HEK293 (cell line): ENCODE data around the gene CBR4.

Source experiments
- CTCF ChIA-PET: fragments of 350-600 bp; formaldehyde crosslinking; extraction: SDS; loops from one replicate; lab custom pipeline; 2021; ENCODE audit warnings: antibody characterized with exemption; lab: Yijun Ruan, JAX
- POLR2A ChIA-PET: fragments of 300-600 bp; formaldehyde crosslinking; extraction: SDS; loops from one replicate; lab custom pipeline; 2020; ENCODE audit warnings: antibody characterized with exemption, inconsistent platforms; lab: Yijun Ruan, JAX
- H3K27ac ChIP-seq: fragments of 200-500 bp; sonication (Bioruptor generic); 2 replicates; pipeline ENCODE4 v1.5.1; 2014; ENCODE audit warnings: low read depth, low read length, control low read depth, inconsistent platforms; ENCODE audit errors: extremely low read depth
- H3K36me3 ChIP-seq, 2 experiments: fragments of 200-500 bp in 1 of 2; sonication (Bioruptor generic) in 1 of 2; 1 replicate in 1 of 2; 2 replicates in 1 of 2; pipeline ENCODE4 v1.5.1; 2014 to 2017; ENCODE audit warnings: inconsistent platforms in 2 of 2, low read length in 2 of 2; ENCODE audit not compliant: control insufficient read depth in 2 of 2, insufficient read depth in 1 of 2
- H3K4me1 ChIP-seq: fragments of 200-500 bp; sonication (Bioruptor generic); 2 replicates; pipeline ENCODE4 v1.5.1; 2014; ENCODE audit warnings: mild to moderate bottlenecking, low read length, inconsistent platforms; ENCODE audit not compliant: control insufficient read depth, insufficient read depth
- H3K4me3 ChIP-seq: 2 replicates; pipeline ENCODE4 v1.5.1; 2011; ENCODE audit warnings: low read depth, mild to moderate bottlenecking, control low read depth, low read length, moderate library complexity
- H3K9me3 ChIP-seq: fragments of 200-500 bp; sonication (Bioruptor generic); 2 replicates; pipeline ENCODE4 v1.5.1; 2014; ENCODE audit warnings: low read depth, low read length, inconsistent platforms; ENCODE audit not compliant: control insufficient read depth, insufficient read depth
- BCL11B ChIP-seq: fragments of 450-650 bp; formaldehyde crosslinking; IDR thresholded peaks from 2 replicates; pipeline ENCODE4 v1.5.1; 2016; ENCODE audit warnings: low read depth, missing biosample characterization, missing genetic modification characterization
- PBX3 ChIP-seq: sonication (generic); formaldehyde crosslinking; IDR thresholded peaks from 2 replicates; pipeline ENCODE4 v1.8.1; 2022; ENCODE audit warnings: mild to moderate bottlenecking, moderate library complexity, missing genetic modification reagents
- WT1 ChIP-seq: fragments of 450-650 bp; formaldehyde crosslinking; IDR thresholded peaks from 2 replicates; pipeline ENCODE4 v1.5.1; 2016; ENCODE audit warnings: missing biosample characterization, missing genetic modification characterization
- ZBTB10 ChIP-seq: fragments of 450-650 bp; formaldehyde crosslinking; IDR thresholded peaks from 2 replicates; pipeline ENCODE4 v1.5.1; 2016; ENCODE audit warnings: missing biosample characterization, missing genetic modification characterization
- ZNF19 ChIP-seq: fragments of 450-650 bp; formaldehyde crosslinking; IDR thresholded peaks from 2 replicates; pipeline ENCODE4; 2016; ENCODE audit warnings: missing biosample characterization, missing genetic modification characterization, low read depth
- ZNF202 ChIP-seq: fragments of 450-650 bp; formaldehyde crosslinking; IDR thresholded peaks from 2 replicates; pipeline ENCODE4 v1.5.1; 2016; ENCODE audit warnings: missing biosample characterization, missing genetic modification characterization, borderline replicate concordance
- ZNF24 ChIP-seq: fragments of 450-650 bp; formaldehyde crosslinking; IDR thresholded peaks from 2 replicates; pipeline ENCODE4 v1.5.1; 2016; ENCODE audit warnings: missing biosample characterization, missing genetic modification characterization
- ZNF280C ChIP-seq: fragments of 450-650 bp; formaldehyde crosslinking; IDR thresholded peaks from 2 replicates; pipeline ENCODE4 v1.5.1; 2016; ENCODE audit warnings: missing biosample characterization, missing genetic modification characterization
- ZNF335 ChIP-seq: fragments of 450-650 bp; formaldehyde crosslinking; conservative IDR thresholded peaks from 2 replicates; pipeline ENCODE4 v1.5.1; 2016; ENCODE audit warnings: missing biosample characterization, missing genetic modification characterization
- ZNF350 ChIP-seq: fragments of 450-650 bp; formaldehyde crosslinking; IDR thresholded peaks from 2 replicates; pipeline ENCODE4 v1.5.0; 2017; ENCODE audit warnings: missing biosample characterization, mild to moderate bottlenecking, missing genetic modification characterization
- ZNF426 ChIP-seq: fragments of 450-650 bp; formaldehyde crosslinking; IDR thresholded peaks from 2 replicates; pipeline ENCODE4 v1.5.1; 2017; ENCODE audit warnings: missing biosample characterization, missing genetic modification characterization, mild to moderate bottlenecking, inconsistent platforms, moderate library complexity
- ZNF473 ChIP-seq: fragments of 450-650 bp; formaldehyde crosslinking; IDR thresholded peaks from 2 replicates; pipeline ENCODE4 v1.5.1; 2017; ENCODE audit warnings: missing biosample characterization, missing genetic modification characterization
- ZNF510 ChIP-seq: fragments of 450-650 bp; formaldehyde crosslinking; IDR thresholded peaks from 2 replicates; pipeline ENCODE4 v1.5.1; 2018; ENCODE audit warnings: mild to moderate bottlenecking, missing genetic modification characterization, missing biosample characterization; ENCODE audit not compliant: insufficient replicate concordance
- ZNF529 ChIP-seq: fragments of 450-650 bp; formaldehyde crosslinking; IDR thresholded peaks from 2 replicates; pipeline ENCODE4 v1.5.1; 2017; ENCODE audit warnings: missing genetic modification characterization, missing biosample characterization; ENCODE audit not compliant: insufficient replicate concordance
- ZNF548 ChIP-seq: fragments of 450-650 bp; formaldehyde crosslinking; IDR thresholded peaks from 2 replicates; pipeline ENCODE4 v1.5.1; 2016; ENCODE audit warnings: missing biosample characterization, missing genetic modification characterization
- ZNF585B ChIP-seq: fragments of 450-650 bp; formaldehyde crosslinking; IDR thresholded peaks from 2 replicates; pipeline ENCODE4 v1.5.1; 2016; ENCODE audit warnings: missing biosample characterization, missing genetic modification characterization
- ZNF654 ChIP-seq: fragments of 450-650 bp; formaldehyde crosslinking; IDR thresholded peaks from 2 replicates; pipeline ENCODE4 v1.5.1; 2016; ENCODE audit warnings: low read depth, missing biosample characterization, missing genetic modification characterization
- ZNF658 ChIP-seq: fragments of 450-650 bp; formaldehyde crosslinking; IDR thresholded peaks from 2 replicates; pipeline ENCODE4; 2016; ENCODE audit warnings: missing biosample characterization, missing genetic modification characterization
- ZNF776 ChIP-seq: fragments of 450-650 bp; formaldehyde crosslinking; IDR thresholded peaks from 2 replicates; pipeline ENCODE4 v1.5.0; 2017; ENCODE audit warnings: missing biosample characterization, missing genetic modification characterization, borderline replicate concordance
- ZNF777 ChIP-seq: fragments of 450-650 bp; formaldehyde crosslinking; IDR thresholded peaks from 2 replicates; pipeline ENCODE4 v1.5.1; 2017; ENCODE audit warnings: missing biosample characterization, missing genetic modification characterization, borderline replicate concordance
- ZSCAN30 ChIP-seq: fragments of 450-650 bp; IDR thresholded peaks from 2 replicates; pipeline ENCODE4 v1.5.1; 2018; ENCODE audit warnings: missing biosample characterization, mild to moderate bottlenecking, missing genetic modification characterization, moderate library complexity
- TF ChIP-seq, protein P1 (sequence below): fragments of 450-650 bp; formaldehyde crosslinking; IDR thresholded peaks from 2 replicates; pipeline ENCODE4 v1.5.1; 2016; ENCODE audit warnings: missing biosample characterization, missing genetic modification characterization
- TF ChIP-seq, protein P2 (sequence below): fragments of 450-650 bp; formaldehyde crosslinking; IDR thresholded peaks from 2 replicates; pipeline ENCODE4 v1.5.1; 2016; ENCODE audit warnings: missing biosample characterization, missing genetic modification characterization

Gene CBR4

DNA sequence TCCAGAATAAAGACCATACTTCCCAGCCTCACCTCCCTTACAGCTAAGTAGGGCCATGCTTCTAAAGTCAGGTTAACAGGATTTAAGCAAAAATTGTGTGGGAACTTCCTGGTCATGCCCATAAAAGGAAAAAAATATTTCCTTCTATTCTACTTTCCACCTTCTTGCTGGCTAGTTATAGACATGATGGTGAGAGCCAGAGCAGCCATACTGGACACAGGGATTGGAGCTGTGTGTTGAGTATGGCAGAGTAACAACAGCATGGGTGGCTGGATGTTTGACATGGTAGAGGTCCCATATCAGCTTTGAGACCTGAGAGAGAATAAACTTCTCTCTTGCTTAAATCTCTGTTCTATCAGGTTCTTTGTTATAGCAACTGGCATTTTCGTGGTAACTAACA lies 15.1 kb upstream of the CBR4 start (continued):
- no peak for TF ChIP-seq ZNF19 (tag by site-specific recombination)
- no peak for TF ChIP-seq ZSCAN30
- no peak for TF ChIP-seq BCL11B (tag by site-specific recombination)
- TF ChIP-seq, protein P1, sequence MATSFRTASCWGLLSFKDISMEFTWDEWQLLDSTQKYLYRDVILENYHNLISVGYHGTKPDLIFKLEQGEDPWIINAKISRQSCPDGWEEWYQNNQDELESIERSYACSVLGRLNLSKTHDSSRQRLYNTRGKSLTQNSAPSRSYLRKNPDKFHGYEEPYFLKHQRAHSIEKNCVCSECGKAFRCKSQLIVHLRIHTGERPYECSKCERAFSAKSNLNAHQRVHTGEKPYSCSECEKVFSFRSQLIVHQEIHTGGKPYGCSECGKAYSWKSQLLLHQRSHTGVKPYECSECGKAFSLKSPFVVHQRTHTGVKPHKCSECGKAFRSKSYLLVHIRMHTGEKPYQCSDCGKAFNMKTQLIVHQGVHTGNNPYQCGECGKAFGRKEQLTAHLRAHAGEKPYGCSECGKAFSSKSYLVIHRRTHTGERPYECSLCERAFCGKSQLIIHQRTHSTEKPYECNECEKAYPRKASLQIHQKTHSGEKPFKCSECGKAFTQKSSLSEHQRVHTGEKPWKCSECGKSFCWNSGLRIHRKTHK (tag by site-specific recombination): no peak
- no peak for TF ChIP-seq ZNF776 (tag by site-specific recombination)
- TF ChIP-seq WT1 (tag by site-specific recombination): no peak
- TF ChIP-seq ZNF426 (tag by site-specific recombination): no peak
- no peak for TF ChIP-seq ZNF473 (tag by site-specific recombination)
- no peak for TF ChIP-seq ZNF350 (tag by site-specific recombination)
- TF ChIP-seq PBX3: no peak
- TF ChIP-seq ZNF777 (tag by site-specific recombination): no peak
- no peak for TF ChIP-seq ZNF585B (tag by site-specific recombination)
- no peak for TF ChIP-seq ZNF280C (tag by site-specific recombination)

- Histone ChIP-seq H3K4me1 (no peaks in the 10 kb centered on the region), H3K27ac (no peak overlapping the region), H3K36me3 (no peaks in the 10 kb centered on the region), H3K4me3 (no peak overlapping the region), H3K9me3 (no peaks in the 10 kb centered on the region)
- ChIA-PET POLR2A (no interaction called here), CTCF (interaction anchor here (0.6 to 1.7 kb wide), 16 partner anchors 8 to 541 kb away, joined by 3 to 10 read pairs (median 4); no protein-coding TSS in a partner anchor)
- TF ChIP-seq ZNF658 (tag by site-specific recombination) (no peak), ZNF654 (tag by site-specific recombination) (peak; percentile 80), ZNF335 (peak; percentile 25; the same call in 1 of the 2 replicates)
These were observed 14.7 kb upstream of the CBR4 start for GRCh38 chr4:169024762-169025161.

- Histone ChIP-seq H3K4me1 (no peaks in the 10 kb centered on the region; the same call in 1 of the 2 replicates), H3K27ac (no peak overlapping the region), H3K4me3 (no peak overlapping the region), H3K9me3 (no peaks in the 10 kb centered on the region), H3K36me3 (no peaks in the 10 kb centered on the region)
- POLR2A ChIA-PET: no interaction called here
- CTCF ChIA-PET: interaction anchor here (0.5 to 1.1 kb wide), 4 partner anchors 124 to 498 kb away, joined by 3 to 4 read pairs (median 4); no protein-coding TSS in a partner anchor
- TF ChIP-seq ZBTB10 (tag by site-specific recombination): no peak
- no peak for TF ChIP-seq ZNF510 (tag by site-specific recombination)
- no peak for TF ChIP-seq ZNF548 (tag by site-specific recombination)
- no peak for TF ChIP-seq ZNF202
- TF ChIP-seq ZNF24 (tag by site-specific recombination): no peak
- no peak for TF ChIP-seq ZNF529 (tag by site-specific recombination)
- TF ChIP-seq, protein P2, sequence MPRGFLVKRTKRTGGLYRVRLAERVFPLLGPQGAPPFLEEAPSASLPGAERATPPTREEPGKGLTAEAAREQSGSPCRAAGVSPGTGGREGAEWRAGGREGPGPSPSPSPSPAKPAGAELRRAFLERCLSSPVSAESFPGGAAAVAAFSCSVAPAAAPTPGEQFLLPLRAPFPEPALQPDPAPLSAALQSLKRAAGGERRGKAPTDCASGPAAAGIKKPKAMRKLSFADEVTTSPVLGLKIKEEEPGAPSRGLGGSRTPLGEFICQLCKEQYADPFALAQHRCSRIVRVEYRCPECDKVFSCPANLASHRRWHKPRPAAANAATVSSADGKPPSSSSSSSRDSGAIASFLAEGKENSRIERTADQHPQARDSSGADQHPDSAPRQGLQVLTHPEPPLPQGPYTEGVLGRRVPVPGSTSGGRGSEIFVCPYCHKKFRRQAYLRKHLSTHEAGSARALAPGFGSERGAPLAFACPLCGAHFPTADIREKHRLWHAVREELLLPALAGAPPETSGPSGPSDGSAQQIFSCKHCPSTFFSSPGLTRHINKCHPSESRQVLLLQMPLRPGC (tag by site-specific recombination): no peak
These were observed 8.4 kb upstream of the CBR4 start for GRCh38 chr4:169018406-169018805.
